NB4 (cell line): ENCODE results near the gene SNX14.

Experiments used
- CTCF ChIP-seq: IDR thresholded peaks from one replicate; pipeline ENCODE4 v1.5.1; 2012; ENCODE audit warnings: low read depth, low read length
- MAX ChIP-seq: IDR thresholded peaks from 2 replicates; pipeline ENCODE4 v1.6.1; 2011; ENCODE audit warnings: low read depth, low read length
- POLR2A ChIP-seq: IDR thresholded peaks from 2 replicates; pipeline ENCODE4 v1.6.1; 2011; ENCODE audit warnings: mild to moderate bottlenecking; ENCODE audit not compliant: insufficient read length; ENCODE audit errors: extremely low read depth

- TF ChIP-seq CTCF, result no peak
- no peak for TF ChIP-seq POLR2A
- TF ChIP-seq MAX, result no peak
Measured at GRCh38 chr6:85594197-85594930, 706 bp upstream of the SNX14 start.
